Activated CD4-positive, CD25-positive, alpha-beta regulatory T cell treated with anti-CD3 and anti-CD28 coated beads, Interleukin-2, amount 50 U/mL, for 16 hours (primary cell): Measurements from ENCODE around the gene MRPL1.
"Not testable (repeated sequence)": the region's sequence is repeated elsewhere in the genome, so short reads cannot be mapped to it uniquely, and the experiment has no call there.

Source experiments
- DNase-seq: peaks from one replicate; pipeline ENCODE4 v3.0.0-alpha.2; 2020; ENCODE audit warnings: low read depth, low spot score

Gene MRPL1

DNA sequence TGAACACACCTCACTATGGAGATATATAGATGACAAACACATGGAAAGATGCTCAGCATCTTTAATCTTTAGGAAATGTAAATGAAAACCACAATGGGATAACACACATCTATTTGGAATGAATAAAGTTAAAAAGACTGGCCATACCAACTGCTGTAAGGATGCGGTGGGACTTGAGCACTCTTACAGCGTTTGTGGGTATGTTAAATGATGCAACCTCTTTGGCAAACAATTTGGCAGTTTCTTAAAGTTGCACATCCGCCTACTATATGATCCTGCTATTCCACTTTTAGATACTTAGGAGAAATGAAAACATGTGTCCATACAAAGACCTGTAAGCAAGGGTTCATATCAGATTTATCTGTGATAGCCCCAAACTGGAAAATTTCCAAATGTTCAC, 50.7 kb downstream of the MRPL1 start:
- DNase-seq: no peak

GRCh38 chr4:77917075-77917474, 54.4 kb downstream of the MRPL1 start:
- DNase-seq: no peak

- no peak for DNase-seq
Observed at GRCh38 chr4:77917601-77918000, 55.0 kb downstream of the MRPL1 start.

- no peak for DNase-seq
Observed at GRCh38 chr4:77920371-77920770, 57.7 kb downstream of the MRPL1 start.

- no peak for DNase-seq
Observed at GRCh38 chr4:77921701-77922100, 59.1 kb downstream of the MRPL1 start.

GRCh38 chr4:77922158-77923094, 59.8 kb downstream of the MRPL1 start:
- DNase-seq: no peak

GRCh38 chr4:77927991-77928925, 65.6 kb downstream of the MRPL1 start:
- no peak for DNase-seq

DNA sequence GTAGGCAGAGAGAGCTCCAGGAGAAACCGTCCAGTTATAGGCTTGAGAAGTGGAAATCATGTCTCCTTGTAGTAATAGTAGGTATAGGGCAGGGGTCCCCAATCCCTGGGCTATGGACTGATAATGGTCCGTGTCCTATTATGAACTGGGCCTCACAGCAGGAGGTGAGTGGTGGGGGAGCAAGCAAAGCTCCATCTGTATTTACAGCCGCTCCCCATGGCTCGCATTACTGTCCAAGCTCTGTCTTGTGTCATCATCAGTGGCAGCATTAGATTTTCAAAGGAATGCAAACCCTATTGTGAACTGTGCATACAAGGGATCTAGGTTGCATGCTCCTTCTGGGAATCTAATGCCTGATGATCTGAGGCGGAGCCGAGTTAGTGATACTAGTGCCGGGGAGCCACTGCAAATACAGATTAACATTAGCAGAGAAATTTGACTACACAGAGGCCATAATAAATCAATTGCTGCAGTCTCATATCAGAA, 67.6 kb downstream of the MRPL1 start:
- no peak for DNase-seq

GRCh38 chr4:77930876-77931275, 68.2 kb downstream of the MRPL1 start:
- DNase-seq: no peak

DNA sequence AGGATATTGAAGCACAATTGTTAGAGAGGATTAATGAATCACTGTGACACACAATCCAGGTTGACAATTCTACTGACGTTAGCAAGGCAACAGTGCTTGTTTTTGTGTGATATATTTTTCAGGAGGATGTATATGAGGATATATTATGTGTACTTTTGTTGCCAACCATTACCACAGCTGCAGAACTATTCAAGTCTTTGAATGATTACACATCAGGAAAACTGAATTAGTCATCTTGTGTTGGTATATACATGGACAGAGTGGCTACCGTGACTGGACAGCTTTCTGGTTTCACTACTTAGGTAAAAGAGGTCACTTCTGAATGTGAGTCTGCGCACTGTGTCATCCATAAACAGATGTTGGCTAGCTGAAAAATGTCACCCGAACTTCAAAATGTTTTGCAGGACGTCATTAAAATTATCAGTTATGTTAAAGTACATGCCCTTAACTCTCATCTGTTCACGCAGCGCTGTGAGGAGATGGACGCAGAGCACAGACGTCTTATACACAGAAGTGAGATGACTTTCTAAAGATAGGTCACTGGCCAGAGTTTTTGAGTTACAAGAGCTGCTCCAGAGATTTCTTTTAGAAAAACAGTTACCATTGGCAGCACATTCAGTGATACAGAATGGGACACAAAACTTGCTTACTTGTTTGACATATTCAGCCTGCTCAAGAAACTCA, 69.0 kb downstream of the MRPL1 start:
- no peak for DNase-seq

- no peak for DNase-seq
Observed at GRCh38 chr4:77938560-77938959, 75.9 kb downstream of the MRPL1 start.

- DNase-seq: not testable (repeated sequence)
Observed at GRCh38 chr4:77945929-77946328, 83.3 kb downstream of the MRPL1 start.

DNA sequence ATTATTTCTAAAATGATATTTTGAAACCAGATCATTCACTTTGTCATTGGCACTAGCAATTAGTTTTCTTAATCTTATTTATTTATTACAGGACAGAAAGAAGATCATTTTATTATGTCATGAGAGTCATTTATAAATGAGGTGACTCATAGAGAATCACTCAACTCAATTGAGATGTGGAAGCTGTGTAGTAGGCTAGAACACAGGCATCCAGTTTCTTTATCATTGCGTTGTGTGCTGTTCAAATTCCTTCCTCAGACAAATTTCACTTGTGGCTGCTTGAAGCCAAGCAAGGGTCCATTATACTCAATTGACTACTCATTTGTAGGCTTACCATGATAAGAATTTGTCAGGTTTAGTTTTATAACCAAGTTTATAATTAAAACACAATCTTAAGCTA, 87.6 kb downstream of the MRPL1 start:
- DNase-seq: no peak

GRCh38 chr4:77952457-77952856, 89.8 kb downstream of the MRPL1 start:
- DNase-seq: no peak

DNA sequence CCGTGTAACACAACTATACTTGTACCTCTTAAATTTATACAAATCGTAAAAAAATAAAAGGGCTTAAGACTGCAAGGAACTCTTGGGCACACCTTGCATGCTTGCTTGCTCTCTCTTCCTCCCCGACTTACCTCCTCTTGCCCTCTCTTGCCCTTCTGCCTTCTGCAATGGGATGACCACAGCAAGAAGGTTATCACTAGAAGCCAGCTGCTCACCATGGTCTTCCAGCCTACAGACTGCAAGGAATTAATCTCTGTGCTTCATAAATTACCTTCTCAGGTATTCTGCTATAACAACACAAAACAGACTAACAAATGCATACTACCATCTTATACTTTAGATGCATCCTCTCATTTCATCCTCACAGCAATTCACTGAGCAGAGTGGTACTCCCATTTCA, 92.1 kb downstream of the MRPL1 start:
- no peak for DNase-seq

GRCh38 chr4:77956917-77957316, 94.3 kb downstream of the MRPL1 start:
- no peak for DNase-seq

- DNase-seq: no peak
Observed at GRCh38 chr4:77958897-77959296, 96.3 kb downstream of the MRPL1 start.

DNA sequence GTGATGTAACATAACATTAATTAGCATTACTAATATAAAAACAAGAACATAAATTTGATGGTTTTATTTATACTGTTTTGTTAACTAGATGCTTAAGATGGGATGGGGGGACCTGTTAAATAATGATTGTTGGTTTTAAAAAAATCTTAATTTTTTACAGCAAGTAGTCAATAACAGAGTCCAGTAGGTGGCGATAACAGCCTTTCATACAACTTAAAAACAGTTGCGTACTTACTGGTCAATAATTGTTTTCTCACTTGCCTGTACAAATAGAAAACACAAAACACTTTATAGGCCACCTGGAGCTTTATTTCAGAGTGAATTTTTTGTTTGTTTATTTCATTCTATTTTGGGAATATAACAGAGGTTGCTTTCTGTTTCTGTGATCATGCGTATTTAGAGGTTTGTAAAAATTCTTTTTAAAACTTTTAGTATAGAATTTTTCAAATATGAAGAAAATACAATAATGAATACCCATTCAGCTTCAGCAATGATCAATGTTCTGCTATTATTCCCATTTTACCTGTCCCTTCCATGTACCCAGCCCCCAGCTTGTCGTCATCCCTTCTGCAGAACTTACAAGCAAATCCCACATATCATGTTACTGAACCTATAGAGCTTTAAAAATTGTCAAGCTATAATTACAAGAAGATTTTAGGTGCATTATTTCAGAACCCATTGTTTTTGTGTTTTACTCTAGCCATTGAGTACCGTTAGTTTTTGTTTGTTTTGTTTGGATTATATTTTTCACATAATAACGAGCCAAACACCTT, 97.1 kb downstream of the MRPL1 start:
- no peak for DNase-seq

- DNase-seq: no peak
Observed at GRCh38 chr4:77960367-77960766, 97.7 kb downstream of the MRPL1 start.

DNA sequence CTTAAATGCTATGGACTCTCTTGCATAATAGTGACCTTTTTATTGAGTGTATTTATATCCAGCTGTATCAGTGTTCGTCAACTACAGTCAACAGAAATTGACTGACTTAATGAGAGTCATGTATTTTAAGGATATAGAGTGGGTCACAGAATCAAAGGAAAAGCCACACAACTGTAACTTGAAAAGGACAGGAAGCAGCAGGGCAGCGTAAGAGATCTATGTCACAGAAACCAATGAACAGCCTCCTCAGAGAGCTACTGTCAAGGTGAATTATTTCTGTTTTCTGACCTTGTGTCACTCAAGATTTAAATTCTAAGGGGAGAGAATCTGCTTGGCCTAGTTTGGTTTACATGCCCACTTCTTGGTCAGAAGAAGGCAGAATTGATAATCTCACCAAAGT, 100.4 kb downstream of the MRPL1 start:
- no peak for DNase-seq

GRCh38 chr4:77973657-77974056, 111.0 kb downstream of the MRPL1 start:
- not testable (repeated sequence) for DNase-seq
